ENCODE measurements around the gene CYB5B. TPM values are rescaled to one million over a fixed set of nuclear protein-coding genes. Genes with fewer than 3 reads are reported as not detected.

CYB5B gene
- total RNA-seq, 1 donor from 2014 or later, result 39.2 TPM

DNA sequence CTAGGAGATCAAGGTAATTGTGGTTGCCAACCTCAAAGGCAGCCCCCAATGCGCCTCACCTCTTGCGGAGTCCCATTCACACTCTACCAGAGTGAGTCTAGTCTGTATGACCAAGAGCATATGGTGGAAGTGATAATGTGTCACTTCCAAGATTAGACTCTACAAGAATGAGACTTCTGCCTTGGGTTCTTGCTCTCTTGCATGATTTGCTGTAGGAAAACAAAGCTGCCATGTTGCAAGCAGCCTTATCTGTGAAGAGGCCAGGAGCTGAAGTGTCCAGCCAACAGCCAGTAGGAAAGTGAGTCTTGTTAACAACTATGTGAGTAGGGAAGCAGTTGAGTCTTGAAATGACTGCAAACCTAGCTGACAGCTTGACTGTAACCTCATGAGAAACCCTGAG lies 42.0 kb upstream of the CYB5B start:
- TF ChIP-seq, protein P1, sequence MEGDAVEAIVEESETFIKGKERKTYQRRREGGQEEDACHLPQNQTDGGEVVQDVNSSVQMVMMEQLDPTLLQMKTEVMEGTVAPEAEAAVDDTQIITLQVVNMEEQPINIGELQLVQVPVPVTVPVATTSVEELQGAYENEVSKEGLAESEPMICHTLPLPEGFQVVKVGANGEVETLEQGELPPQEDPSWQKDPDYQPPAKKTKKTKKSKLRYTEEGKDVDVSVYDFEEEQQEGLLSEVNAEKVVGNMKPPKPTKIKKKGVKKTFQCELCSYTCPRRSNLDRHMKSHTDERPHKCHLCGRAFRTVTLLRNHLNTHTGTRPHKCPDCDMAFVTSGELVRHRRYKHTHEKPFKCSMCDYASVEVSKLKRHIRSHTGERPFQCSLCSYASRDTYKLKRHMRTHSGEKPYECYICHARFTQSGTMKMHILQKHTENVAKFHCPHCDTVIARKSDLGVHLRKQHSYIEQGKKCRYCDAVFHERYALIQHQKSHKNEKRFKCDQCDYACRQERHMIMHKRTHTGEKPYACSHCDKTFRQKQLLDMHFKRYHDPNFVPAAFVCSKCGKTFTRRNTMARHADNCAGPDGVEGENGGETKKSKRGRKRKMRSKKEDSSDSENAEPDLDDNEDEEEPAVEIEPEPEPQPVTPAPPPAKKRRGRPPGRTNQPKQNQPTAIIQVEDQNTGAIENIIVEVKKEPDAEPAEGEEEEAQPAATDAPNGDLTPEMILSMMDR (IDR thresholded peaks at IDR 0.05; ENCODE audit: insufficient read depth, low read length, severe bottlenecking), result no peak
- no peaks in the 10 kb centered on the region for H3K27me3 ChIP-seq (ENCODE audit: control insufficient read depth, insufficient read depth, low read length)
- DNase-seq (ENCODE audit: low read depth), result no peak
- no peak overlapping the region for H3K4me3 ChIP-seq (ENCODE audit: low read depth, low read length)
- no peak for FAIRE-seq
- H3K36me3 ChIP-seq (ENCODE audit: control insufficient read depth, insufficient read depth, low read length), result peaks cover 7% of the 10 kb centered on the region

DNA sequence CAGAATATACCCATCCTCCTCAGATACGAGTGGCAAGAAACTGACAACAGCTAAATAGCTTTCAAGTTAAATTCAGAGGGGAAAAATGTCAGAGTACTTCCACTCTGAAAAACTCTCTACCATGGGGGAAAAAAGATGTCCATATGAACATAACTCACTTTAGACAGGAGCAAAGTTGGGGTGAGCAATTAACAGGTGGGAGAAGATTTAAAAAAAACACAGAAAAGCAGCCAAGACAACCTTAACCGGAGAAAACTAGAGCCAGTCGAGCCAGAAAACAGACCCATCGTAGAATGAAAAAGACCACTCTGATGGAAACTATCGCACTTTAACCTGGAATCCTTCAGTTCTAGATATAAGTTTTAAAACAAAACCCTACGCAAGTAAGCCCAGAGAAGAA lies 39.4 kb upstream of the CYB5B start:
- peaks cover 7% of the 10 kb centered on the region for H3K36me3 ChIP-seq (ENCODE audit: control insufficient read depth, insufficient read depth, low read length)
- no peak for FAIRE-seq
- DNase-seq (ENCODE audit: low read depth), result no peak
- TF ChIP-seq, protein P1 (IDR thresholded peaks at IDR 0.05; ENCODE audit: insufficient read depth, low read length, severe bottlenecking), result no peak
- H3K27me3 ChIP-seq (ENCODE audit: control insufficient read depth, insufficient read depth, low read length), result no peaks in the 10 kb centered on the region
- H3K4me3 ChIP-seq (ENCODE audit: low read depth, low read length), result peak overlapping the region; percentile 57

DNA sequence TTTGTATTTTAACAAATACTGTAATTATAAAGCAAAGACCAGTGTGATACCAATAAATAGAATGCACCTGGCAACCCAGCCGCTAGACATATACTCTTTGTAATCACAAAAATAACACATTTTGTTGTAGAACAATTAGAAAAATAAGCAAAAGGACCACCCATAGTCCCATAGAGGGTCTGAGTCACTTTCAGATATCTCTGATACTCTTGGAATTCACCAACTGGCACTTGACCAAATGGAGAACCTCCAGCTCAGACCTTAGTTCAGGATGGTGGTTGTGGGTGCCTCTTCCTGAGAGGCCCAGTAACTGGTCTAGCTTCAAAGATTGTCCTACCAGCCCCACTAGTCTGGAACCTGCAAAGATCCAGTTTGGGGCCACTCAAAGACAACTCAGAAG lies 37.8 kb upstream of the CYB5B start:
- no peaks in the 10 kb centered on the region for H3K27me3 ChIP-seq (ENCODE audit: control insufficient read depth, insufficient read depth, low read length)
- DNase-seq (ENCODE audit: low read depth), result no peak
- no peak for FAIRE-seq
- peaks cover 7% of the 10 kb centered on the region for H3K36me3 ChIP-seq (ENCODE audit: control insufficient read depth, insufficient read depth, low read length)
- no peak overlapping the region for H3K4me3 ChIP-seq (ENCODE audit: low read depth, low read length)
- TF ChIP-seq, protein P1 (IDR thresholded peaks at IDR 0.05; ENCODE audit: insufficient read depth, low read length, severe bottlenecking), result no peak

DNA sequence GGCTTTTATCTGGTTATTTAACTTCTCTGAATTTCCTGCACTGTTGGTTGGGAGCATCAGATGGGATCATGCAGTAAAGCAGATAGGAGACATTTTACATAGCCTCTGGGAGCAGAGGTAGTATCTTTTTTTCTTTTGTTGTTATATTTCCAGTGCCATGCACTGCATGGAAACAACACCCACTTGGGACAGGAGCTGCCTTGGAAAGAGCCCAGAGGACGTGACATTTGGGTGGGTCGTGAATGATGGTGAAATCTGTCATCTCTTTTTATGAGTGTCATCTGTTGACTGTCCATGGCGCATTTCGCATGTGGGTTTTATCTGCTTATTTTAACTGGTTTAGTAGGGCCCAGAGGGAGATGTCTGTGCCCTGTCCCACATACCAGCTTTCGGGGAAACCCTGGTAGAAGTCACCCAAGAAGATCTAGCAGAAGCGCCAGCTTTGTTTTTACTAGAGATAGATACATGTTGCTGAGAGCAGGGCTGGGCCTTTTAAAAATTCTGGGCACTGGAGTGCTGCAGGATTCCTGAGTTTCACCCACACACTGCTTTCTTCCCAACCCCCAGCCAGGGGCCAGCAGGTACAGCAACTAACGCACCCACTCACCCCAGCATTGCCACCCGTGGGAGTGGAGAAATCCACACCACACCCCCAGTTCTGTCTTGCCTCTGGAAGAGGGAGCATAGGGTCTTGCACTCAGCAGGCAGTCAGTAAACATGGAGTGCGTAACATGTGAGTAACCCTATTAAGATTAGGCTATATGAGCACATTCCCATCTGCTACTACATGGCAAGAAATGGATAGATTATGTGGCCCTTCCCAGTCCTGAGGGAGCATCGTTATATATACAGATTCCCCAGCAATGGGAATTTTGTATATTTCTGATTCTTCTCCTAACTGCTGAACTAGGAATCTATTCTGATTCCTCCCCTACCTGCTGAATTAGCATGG lies 30.2 kb upstream of the CYB5B start:
- FAIRE-seq (no peak), DNase-seq (ENCODE audit: low read depth) (no peak)
- Histone ChIP-seq H3K36me3 (ENCODE audit: control insufficient read depth, insufficient read depth, low read length) (no peaks in the 10 kb centered on the region), H3K4me3 (ENCODE audit: low read depth, low read length) (no peak overlapping the region), H3K27me3 (ENCODE audit: control insufficient read depth, insufficient read depth, low read length) (no peaks in the 10 kb centered on the region)
- TF ChIP-seq, protein P1 (IDR thresholded peaks at IDR 0.05; ENCODE audit: insufficient read depth, low read length, severe bottlenecking), result no peak

DNA sequence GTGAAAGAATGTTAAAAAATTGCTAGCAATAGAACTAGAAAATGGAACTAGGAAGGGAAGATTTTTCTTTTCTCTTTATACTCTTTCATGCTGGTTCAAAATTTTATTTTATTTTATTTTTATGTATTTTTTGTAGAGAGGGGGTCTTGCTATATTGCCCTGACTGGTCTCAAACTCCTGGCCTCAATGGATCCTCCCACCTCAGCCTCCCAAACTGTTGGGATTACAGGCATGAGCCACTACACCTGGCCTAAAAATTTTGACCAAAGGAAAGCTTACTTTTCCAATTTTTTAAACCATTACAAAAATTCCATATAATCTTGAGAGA lies 28.6 kb upstream of the CYB5B start:
- FAIRE-seq (no peak), DNase-seq (ENCODE audit: low read depth) (no peak)
- Histone ChIP-seq H3K27me3 (ENCODE audit: control insufficient read depth, insufficient read depth, low read length) (no peaks in the 10 kb centered on the region), H3K36me3 (ENCODE audit: control insufficient read depth, insufficient read depth, low read length) (no peaks in the 10 kb centered on the region), H3K4me3 (ENCODE audit: low read depth, low read length) (no peak overlapping the region)
- TF ChIP-seq, protein P1 (IDR thresholded peaks at IDR 0.05; ENCODE audit: insufficient read depth, low read length, severe bottlenecking), result no peak

All from bronchial epithelial cell (primary cell).